ENCODE measurements around the gene VAV3. TPM values are rescaled to one million over a fixed set of nuclear protein-coding genes. Genes with fewer than 3 reads are reported as not detected.
"Not testable (repeated sequence)": the region's sequence is repeated elsewhere in the genome, so short reads cannot be mapped to it uniquely, and the experiment has no call there.

The VAV3 gene
- polyA plus RNA-seq, 2 donors = 23.9 to 35.5 TPM

DNA sequence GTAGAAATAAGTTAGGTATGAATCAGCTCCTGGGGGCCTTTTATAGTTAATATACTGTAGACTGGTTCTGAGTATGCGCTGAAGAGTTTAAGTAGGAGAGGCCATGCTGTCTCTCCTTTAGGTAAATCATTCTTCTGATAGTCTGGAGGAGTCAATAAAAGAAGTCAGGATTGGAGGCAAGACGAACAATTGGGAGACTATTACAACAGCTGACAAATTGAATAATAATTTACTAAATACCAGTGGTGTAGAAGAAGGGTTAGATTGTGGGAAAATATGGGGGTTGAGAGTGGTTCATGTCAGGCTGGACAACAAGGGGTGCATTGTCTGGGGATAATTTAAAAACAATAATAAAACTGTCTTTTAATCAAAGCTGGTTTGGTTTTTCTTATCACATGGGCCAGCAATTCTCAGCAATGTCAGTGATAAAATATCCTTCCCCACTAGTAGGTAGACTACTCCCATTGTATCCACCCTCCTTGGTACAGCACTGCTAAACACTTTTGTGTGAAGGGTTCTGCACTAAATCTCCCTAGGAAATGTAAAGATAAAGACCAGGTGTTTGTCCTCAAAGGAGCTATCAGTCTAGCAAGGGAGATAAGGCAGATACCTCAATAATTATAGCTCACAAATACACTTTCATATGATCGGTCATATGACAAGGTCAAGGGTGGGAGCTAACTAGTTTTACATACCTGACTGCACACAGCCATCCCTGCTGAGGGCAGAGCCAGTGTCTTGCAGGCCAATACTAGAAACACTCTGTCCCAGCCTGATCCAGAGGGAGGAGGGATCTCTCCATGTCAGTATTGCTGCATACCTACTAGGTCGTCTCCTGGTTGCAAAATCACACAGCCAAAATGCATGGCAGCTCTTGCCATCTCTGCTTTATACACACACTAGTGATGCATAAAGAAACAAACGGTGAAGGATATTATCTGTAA is 299.7 kb downstream of the VAV3 start:
- no peaks in the 10 kb centered on the region for H3K9me3 ChIP-seq (ENCODE audit: control insufficient read depth in 2 of 2, insufficient read depth in 1 of 2, low read depth in 1 of 2, low read length in 1 of 2)
- H3K4me3 ChIP-seq (ENCODE audit: low read depth in 1 of 2, low read length in 2 of 2) = no peak overlapping the region
- H3K27ac ChIP-seq (ENCODE audit: low read depth in 2 of 2, low read length in 1 of 2) = no peak overlapping the region
- peaks cover 0 to 7% of the 10 kb centered on the region in 2 donors for H3K4me1 ChIP-seq (ENCODE audit: control insufficient read depth in 2 of 2, insufficient read depth in 2 of 2, low read length in 1 of 2)
- no peaks in the 10 kb centered on the region for H3K27me3 ChIP-seq (ENCODE audit: control insufficient read depth in 1 of 2, insufficient read depth in 2 of 2, low read length in 2 of 2)
- 52 to 63% methylated on average over 5 of the region's 5 CpGs for WGBS, 2 donors
- H3K36me3 ChIP-seq (ENCODE audit: control insufficient read depth in 2 of 2, insufficient read depth in 2 of 2, low read length in 1 of 2) = peaks cover 0 to 3% of the 10 kb centered on the region in 2 donors

- peak overlapping the region in 1 of 2 donors; percentile 40 for H3K27ac ChIP-seq (ENCODE audit: low read depth in 2 of 2, low read length in 1 of 2)
- H3K9me3 ChIP-seq (ENCODE audit: control insufficient read depth in 2 of 2, insufficient read depth in 1 of 2, low read depth in 1 of 2, low read length in 1 of 2) = no peaks in the 10 kb centered on the region
- peaks cover 0 to 7% of the 10 kb centered on the region in 2 donors for H3K4me1 ChIP-seq (ENCODE audit: control insufficient read depth in 2 of 2, insufficient read depth in 2 of 2, low read length in 1 of 2)
- 49 to 53% methylated on average over 2 of the region's 2 CpGs for WGBS, 2 donors
- H3K36me3 ChIP-seq (ENCODE audit: control insufficient read depth in 2 of 2, insufficient read depth in 2 of 2, low read length in 1 of 2) = peaks cover 0 to 3% of the 10 kb centered on the region in 2 donors
- H3K4me3 ChIP-seq (ENCODE audit: low read depth in 1 of 2, low read length in 2 of 2) = no peak overlapping the region
- H3K27me3 ChIP-seq (ENCODE audit: control insufficient read depth in 1 of 2, insufficient read depth in 2 of 2, low read length in 2 of 2) = no peaks in the 10 kb centered on the region
Measured at GRCh38 chr1:107662971-107663370, 302.0 kb downstream of the VAV3 start.

- Histone ChIP-seq H3K27me3 (ENCODE audit: control insufficient read depth in 1 of 2, insufficient read depth in 2 of 2, low read length in 2 of 2) (no peaks in the 10 kb centered on the region), H3K4me3 (ENCODE audit: low read depth in 1 of 2, low read length in 2 of 2) (no peak overlapping the region), H3K4me1 (ENCODE audit: control insufficient read depth in 2 of 2, insufficient read depth in 2 of 2, low read length in 1 of 2) (peaks cover 0 to 7% of the 10 kb centered on the region in 2 donors), H3K27ac (ENCODE audit: low read depth in 2 of 2, low read length in 1 of 2) (no peak overlapping the region), H3K36me3 (ENCODE audit: control insufficient read depth in 2 of 2, insufficient read depth in 2 of 2, low read length in 1 of 2) (no peaks in the 10 kb centered on the region), H3K9me3 (ENCODE audit: control insufficient read depth in 2 of 2, insufficient read depth in 1 of 2, low read depth in 1 of 2, low read length in 1 of 2) (no peaks in the 10 kb centered on the region)
- 61 to 63% methylated on average over 7 of the region's 7 CpGs for WGBS, 2 donors
Measured at GRCh38 chr1:107661158-107661557, 303.8 kb downstream of the VAV3 start.

DNA sequence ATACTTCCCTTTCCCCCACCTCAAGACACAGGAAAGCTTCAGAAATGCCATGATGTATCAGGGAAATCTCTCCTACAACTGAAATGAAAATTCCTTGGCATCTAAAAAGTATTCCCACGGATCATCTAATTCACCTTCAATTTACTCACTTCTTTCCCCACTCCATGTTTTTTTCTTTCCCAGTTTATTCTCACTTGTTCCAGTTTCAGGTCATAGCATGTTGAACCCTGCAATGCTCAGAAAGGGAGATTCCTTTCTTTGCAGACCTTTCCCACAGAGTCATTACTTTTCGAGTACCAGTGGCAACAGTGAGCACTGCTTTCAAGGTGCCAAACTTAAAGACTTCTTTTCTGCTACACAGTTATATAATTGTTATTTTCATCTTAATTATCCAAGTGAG is 305.0 kb downstream of the VAV3 start:
- H3K9me3 ChIP-seq (ENCODE audit: control insufficient read depth in 2 of 2, insufficient read depth in 1 of 2, low read depth in 1 of 2, low read length in 1 of 2) = no peaks in the 10 kb centered on the region
- no peak overlapping the region for H3K4me3 ChIP-seq (ENCODE audit: low read depth in 1 of 2, low read length in 2 of 2)
- no peaks in the 10 kb centered on the region for H3K27me3 ChIP-seq (ENCODE audit: control insufficient read depth in 1 of 2, insufficient read depth in 2 of 2, low read length in 2 of 2)
- no peak overlapping the region for H3K27ac ChIP-seq (ENCODE audit: low read depth in 2 of 2, low read length in 1 of 2)
- peaks cover 0 to 4% of the 10 kb centered on the region in 2 donors for H3K4me1 ChIP-seq (ENCODE audit: control insufficient read depth in 2 of 2, insufficient read depth in 2 of 2, low read length in 1 of 2)
- 47 to 55% methylated on average over 2 of the region's 2 CpGs for WGBS, 2 donors
- H3K36me3 ChIP-seq (ENCODE audit: control insufficient read depth in 2 of 2, insufficient read depth in 2 of 2, low read length in 1 of 2) = no peaks in the 10 kb centered on the region

GRCh38 chr1:107657356-107657755 is 307.6 kb downstream of the VAV3 start:
- WGBS, 2 donors = 63 to 66% methylated on average over 4 of the region's 4 CpGs
- no peaks in the 10 kb centered on the region for H3K36me3 ChIP-seq (ENCODE audit: control insufficient read depth in 2 of 2, insufficient read depth in 2 of 2, low read length in 1 of 2)
- H3K4me3 ChIP-seq (ENCODE audit: low read depth in 1 of 2, low read length in 2 of 2) = no peak overlapping the region
- H3K9me3 ChIP-seq (ENCODE audit: control insufficient read depth in 2 of 2, insufficient read depth in 1 of 2, low read depth in 1 of 2, low read length in 1 of 2) = no peaks in the 10 kb centered on the region
- H3K27ac ChIP-seq (ENCODE audit: low read depth in 2 of 2, low read length in 1 of 2) = no peak overlapping the region
- H3K27me3 ChIP-seq (ENCODE audit: control insufficient read depth in 1 of 2, insufficient read depth in 2 of 2, low read length in 2 of 2) = no peaks in the 10 kb centered on the region
- H3K4me1 ChIP-seq (ENCODE audit: control insufficient read depth in 2 of 2, insufficient read depth in 2 of 2, low read length in 1 of 2) = peaks cover 0 to 4% of the 10 kb centered on the region in 2 donors

DNA sequence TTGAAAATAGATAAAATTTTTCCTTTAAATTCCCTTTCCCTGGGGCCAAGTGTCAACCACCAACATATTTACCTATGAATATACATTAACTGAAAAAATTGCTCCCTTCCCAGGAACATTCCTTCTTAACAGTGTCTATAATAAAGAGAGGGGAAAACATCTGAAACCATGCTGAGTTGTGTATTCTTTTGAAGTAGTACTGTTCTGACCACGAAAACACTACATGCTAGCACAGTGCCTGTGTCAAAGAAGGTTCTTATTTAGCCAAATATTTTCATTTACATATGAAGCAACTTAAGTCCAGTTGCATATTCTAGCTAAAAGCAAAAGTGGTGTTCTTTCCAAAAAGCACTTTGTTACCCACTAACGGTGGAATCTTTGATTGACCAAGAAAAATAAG is 311.2 kb downstream of the VAV3 start:
- Histone ChIP-seq H3K9me3 (ENCODE audit: control insufficient read depth in 2 of 2, insufficient read depth in 1 of 2, low read depth in 1 of 2, low read length in 1 of 2) (no peaks in the 10 kb centered on the region), H3K36me3 (ENCODE audit: control insufficient read depth in 2 of 2, insufficient read depth in 2 of 2, low read length in 1 of 2) (no peaks in the 10 kb centered on the region), H3K27ac (ENCODE audit: low read depth in 2 of 2, low read length in 1 of 2) (no peak overlapping the region), H3K4me1 (ENCODE audit: control insufficient read depth in 2 of 2, insufficient read depth in 2 of 2, low read length in 1 of 2) (peaks cover 0 to 2% of the 10 kb centered on the region in 2 donors), H3K4me3 (ENCODE audit: low read depth in 1 of 2, low read length in 2 of 2) (no peak overlapping the region), H3K27me3 (ENCODE audit: control insufficient read depth in 1 of 2, insufficient read depth in 2 of 2, low read length in 2 of 2) (no peaks in the 10 kb centered on the region)
- WGBS, 2 donors = 37 to 43% methylated on average over 2 of the region's 2 CpGs

- H3K4me1 ChIP-seq (ENCODE audit: control insufficient read depth in 2 of 2, insufficient read depth in 2 of 2, low read length in 1 of 2) = peaks cover 0 to 2% of the 10 kb centered on the region in 2 donors
- no peaks in the 10 kb centered on the region for H3K9me3 ChIP-seq (ENCODE audit: control insufficient read depth in 2 of 2, insufficient read depth in 1 of 2, low read depth in 1 of 2, low read length in 1 of 2)
- no peak overlapping the region for H3K27ac ChIP-seq (ENCODE audit: low read depth in 2 of 2, low read length in 1 of 2)
- no peaks in the 10 kb centered on the region for H3K27me3 ChIP-seq (ENCODE audit: control insufficient read depth in 1 of 2, insufficient read depth in 2 of 2, low read length in 2 of 2)
- 48% methylated on average over 1 of the region's 1 CpG for WGBS, 2 donors
- H3K4me3 ChIP-seq (ENCODE audit: low read depth in 1 of 2, low read length in 2 of 2) = no peak overlapping the region
- no peaks in the 10 kb centered on the region for H3K36me3 ChIP-seq (ENCODE audit: control insufficient read depth in 2 of 2, insufficient read depth in 2 of 2, low read length in 1 of 2)
Measured at GRCh38 chr1:107653005-107653404, 312.0 kb downstream of the VAV3 start.

DNA sequence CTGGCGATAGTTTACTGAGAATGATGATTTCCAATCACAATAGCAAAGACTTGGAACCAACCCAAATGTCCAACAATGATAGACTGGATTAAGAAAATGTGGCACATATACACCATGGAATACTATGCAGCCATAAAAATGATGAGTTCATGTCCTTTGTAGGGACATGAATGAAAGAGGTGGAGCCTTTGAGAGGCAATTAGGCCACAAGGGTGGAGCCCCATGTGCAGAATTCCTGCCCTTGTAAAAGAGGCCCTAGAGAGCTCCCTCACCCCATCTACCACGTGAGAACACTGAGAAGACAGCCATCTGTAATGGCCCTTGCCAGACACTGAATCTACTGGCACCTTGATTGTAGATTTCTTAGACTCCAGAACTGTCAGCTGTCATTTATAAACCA is 314.2 kb downstream of the VAV3 start:
- 86 to 96% methylated on average over 2 of the region's 2 CpGs for whole genome bisulfite sequencing, 2 donors
- H3K27ac ChIP-seq (ENCODE audit: low read depth in 2 of 2, low read length in 1 of 2) = not testable (repeated sequence)

GRCh38 chr1:107649023-107649422 is 316.0 kb downstream of the VAV3 start:
- peak overlapping the region in 1 of 2 donors; percentile 10 for H3K27ac ChIP-seq (ENCODE audit: low read depth in 2 of 2, low read length in 1 of 2)
- H3K4me3 ChIP-seq (ENCODE audit: low read depth in 1 of 2, low read length in 2 of 2) = no peak overlapping the region
- no peaks in the 10 kb centered on the region for H3K36me3 ChIP-seq (ENCODE audit: control insufficient read depth in 2 of 2, insufficient read depth in 2 of 2, low read length in 1 of 2)
- H3K9me3 ChIP-seq (ENCODE audit: control insufficient read depth in 2 of 2, insufficient read depth in 1 of 2, low read depth in 1 of 2, low read length in 1 of 2) = no peaks in the 10 kb centered on the region
- no peaks in the 10 kb centered on the region for H3K27me3 ChIP-seq (ENCODE audit: control insufficient read depth in 1 of 2, insufficient read depth in 2 of 2, low read length in 2 of 2)
- 51 to 55% methylated on average over 3 of the region's 3 CpGs for WGBS, 2 donors
- H3K4me1 ChIP-seq (ENCODE audit: control insufficient read depth in 2 of 2, insufficient read depth in 2 of 2, low read length in 1 of 2) = no peaks in the 10 kb centered on the region

More for the DNA sequence above, 314.2 kb downstream of the VAV3 start:
- not testable (repeated sequence) for H3K4me1 ChIP-seq (ENCODE audit: control insufficient read depth in 2 of 2, insufficient read depth in 2 of 2, low read length in 1 of 2); H3K4me3 ChIP-seq (ENCODE audit: low read depth in 1 of 2, low read length in 2 of 2); H3K27me3 ChIP-seq (ENCODE audit: control insufficient read depth in 1 of 2, insufficient read depth in 2 of 2, low read length in 2 of 2); H3K9me3 ChIP-seq (ENCODE audit: control insufficient read depth in 2 of 2, insufficient read depth in 1 of 2, low read depth in 1 of 2, low read length in 1 of 2); H3K36me3 ChIP-seq (ENCODE audit: control insufficient read depth in 2 of 2, insufficient read depth in 2 of 2, low read length in 1 of 2)

- Histone ChIP-seq H3K27ac (ENCODE audit: low read depth in 2 of 2, low read length in 1 of 2) (no peak overlapping the region), H3K36me3 (ENCODE audit: control insufficient read depth in 2 of 2, insufficient read depth in 2 of 2, low read length in 1 of 2) (no peaks in the 10 kb centered on the region), H3K4me1 (ENCODE audit: control insufficient read depth in 2 of 2, insufficient read depth in 2 of 2, low read length in 1 of 2) (no peaks in the 10 kb centered on the region), H3K27me3 (ENCODE audit: control insufficient read depth in 1 of 2, insufficient read depth in 2 of 2, low read length in 2 of 2) (no peaks in the 10 kb centered on the region), H3K9me3 (ENCODE audit: control insufficient read depth in 2 of 2, insufficient read depth in 1 of 2, low read depth in 1 of 2, low read length in 1 of 2) (no peaks in the 10 kb centered on the region), H3K4me3 (ENCODE audit: low read depth in 1 of 2, low read length in 2 of 2) (no peak overlapping the region)
Measured at GRCh38 chr1:107648071-107648470, 316.9 kb downstream of the VAV3 start.
